ENCODE results near the gene IL18. TPM values are rescaled to one million over a fixed set of nuclear protein-coding genes. Genes with fewer than 3 reads are reported as not detected.

The IL18 gene
- under 1 TPM; 0.33 to 0.34 TPM for total RNA-seq

GRCh38 chr11:112163875-112164685 lies at the start of gene IL18:
Gene IL18 (minus strand): TSS chr11:112164094. CDS start chr11:112155053, 9,041 bp downstream.

GRCh38 chr11:112174789-112175598 lies 11.1 kb upstream of the IL18 start, which contains the start of gene BCO2:
Gene BCO2 (plus strand): TSS chr11:112175512. CDS start chr11:112175602, 90 bp downstream.

GRCh38 chr11:112167145-112167544 lies 3.3 kb upstream of the IL18 start, which contains the start of gene TEX12:
Gene TEX12 (plus strand): TSS chr11:112167372. CDS start chr11:112169269, 1,897 bp downstream.

Small RNAs within 50 kb of the gene (small RNA-seq; reads per million reads assigned to genes)
- gene MRPS36P4, result 0 reads per million in 2 donors

Other genes starting within 250 kb of the IL18 start
- 1 to 10 TPM in 1 of 2 donors, under 1 TPM in 1; under 0.01 to 1.4 TPM for gene C11orf52, start 245.2 kb downstream of the IL18 start, total RNA-seq
- gene DIXDC1, start 226.8 kb downstream of the IL18 start, total RNA-seq, result 10 to 100 TPM; 11.7 TPM
- 10 to 100 TPM; 60.6 to 83.9 TPM for gene DLAT, start 138.7 kb downstream of the IL18 start, total RNA-seq
- gene PIH1D2, start 90.1 kb downstream of the IL18 start, total RNA-seq, result 1 to 10 TPM; 1.3 to 3.4 TPM
- gene NKAPD1, start 89.8 kb downstream of the IL18 start, total RNA-seq, result 10 to 100 TPM; 18.3 to 22.0 TPM
- gene TIMM8B, start 77.3 kb downstream of the IL18 start, total RNA-seq, result 10 to 100 TPM; 68.5 to 99.9 TPM
- 100 to 1,000 TPM; 141 to 148 TPM for gene SDHD, start 77.2 kb downstream of the IL18 start, total RNA-seq
- under 1 TPM; under 0.01 to 0.34 TPM for gene TEX12, start 3.3 kb upstream of the IL18 start, total RNA-seq
- gene BCO2, start 11.4 kb upstream of the IL18 start, total RNA-seq, result 1 to 10 TPM in 1 of 2 donors, under 1 TPM in 1; 0.33 to 1.7 TPM
- 10 to 100 TPM; 25.1 to 52.6 TPM for gene PTS, start 62.3 kb upstream of the IL18 start, total RNA-seq
- gene PLET1, start 96.8 kb upstream of the IL18 start, total RNA-seq, result not detected

All from melanocyte of skin (primary cell).